Lower lobe of right lung (tissue), 2 donors: Measurements from ENCODE around the gene DUSP16. TPM values are rescaled to one million over a fixed set of nuclear protein-coding genes. Genes with fewer than 3 reads are reported as not detected.

Source experiments
- ATAC-seq, 2 donors: fragments of 200-7000 bp; cut with Tn5 transposase; one replicate each; pipeline ENCODE4 v1.9.1; 2020 to 2022; ENCODE audit warnings: mild to moderate bottlenecking in 2 of 2, moderate library complexity in 2 of 2
- DNase-seq: peaks from one replicate; pipeline ENCODE4 v3.0.0-alpha.2; 2020
- H3K27ac ChIP-seq: fragments of 200-600 bp; one replicate; pipeline ENCODE4 v1.8.0; 2022
- H3K27me3 ChIP-seq: fragments of 200-600 bp; one replicate; pipeline ENCODE4 v1.8.0; 2022; ENCODE audit warnings: low read depth
- H3K36me3 ChIP-seq: fragments of 200-600 bp; one replicate; pipeline ENCODE4 v1.8.0; 2022; ENCODE audit warnings: mild to moderate bottlenecking
- H3K4me1 ChIP-seq: fragments of 200-600 bp; one replicate; pipeline ENCODE4 v1.8.0; 2022
- H3K4me3 ChIP-seq: fragments of 200-600 bp; one replicate; pipeline ENCODE4 v1.8.0; 2022; ENCODE audit warnings: mild to moderate bottlenecking
- H3K9me3 ChIP-seq: fragments of 200-600 bp; one replicate; pipeline ENCODE4 v1.8.0; 2022
- CTCF ChIP-seq: fragments of 200-600 bp; IDR thresholded peaks from one replicate; pipeline ENCODE4 v1.8.0; 2022; ENCODE audit warnings: antibody characterized with exemption, mild to moderate bottlenecking
- intact Hi-C: fragments of 100-400 bp; cut with DNase I; formaldehyde crosslinking; loops from one replicate; pipeline ENCODE4 v1.11.0; 2022
- total RNA-seq: library from RNA; stranded (reverse); fragmentation: NEBNext Ultra II Directional; extraction: Animal tissue kit (Norgen Biotek cat#: 25700); gene quantifications from one replicate; pipeline ENCODE4 v1.2.1, GENCODE V29; 2021
- donor health status: DM: no; HTN: yes; CAD: no; lungs with severe emphysema.

The DUSP16 gene
- total RNA-seq, 1 donor from 2014 or later: 44.0 TPM

GRCh38 chr12:12549426-12549825 lies 13.2 kb downstream of the DUSP16 start:
- H3K27ac ChIP-seq: no peak overlapping the region
- no peak for TF ChIP-seq CTCF
- H3K4me3 ChIP-seq: no peak overlapping the region
- DNase-seq: no peak
- H3K36me3 ChIP-seq: no peaks in the 10 kb centered on the region
- ATAC-seq: no peak
- no peaks in the 10 kb centered on the region for H3K9me3 ChIP-seq
- H3K27me3 ChIP-seq: no peaks in the 10 kb centered on the region
- intact Hi-C loops: no loop called here
- no peaks in the 10 kb centered on the region for H3K4me1 ChIP-seq

- H3K9me3 ChIP-seq: no peaks in the 10 kb centered on the region
- intact Hi-C loops: no loop called here
These were observed 13.9 kb downstream of the DUSP16 start for GRCh38 chr12:12548713-12549112.

GRCh38 chr12:12546314-12546772 lies 16.3 kb downstream of the DUSP16 start:
- no peak for ATAC-seq
- H3K9me3 ChIP-seq: no peaks in the 10 kb centered on the region
- no peaks in the 10 kb centered on the region for H3K27me3 ChIP-seq
- DNase-seq: no peak
- no peak overlapping the region for H3K4me3 ChIP-seq
- H3K27ac ChIP-seq: no peak overlapping the region
- intact Hi-C loops: no loop called here
- H3K36me3 ChIP-seq: no peaks in the 10 kb centered on the region
- no peak for TF ChIP-seq CTCF
- no peaks in the 10 kb centered on the region for H3K4me1 ChIP-seq

More at GRCh38 chr12:12548713-12549112, 13.9 kb downstream of the DUSP16 start:
- TF ChIP-seq CTCF: no peak
- H3K27me3 ChIP-seq: no peaks in the 10 kb centered on the region
- no peak overlapping the region for H3K4me3 ChIP-seq
- DNase-seq (no peak), ATAC-seq (no peak)
- H3K27ac ChIP-seq: no peak overlapping the region
- no peaks in the 10 kb centered on the region for H3K36me3 ChIP-seq
- H3K4me1 ChIP-seq: no peaks in the 10 kb centered on the region

- no peak for TF ChIP-seq CTCF
- Histone ChIP-seq H3K27ac (no peak overlapping the region), H3K4me3 (no peak overlapping the region), H3K36me3 (no peaks in the 10 kb centered on the region), H3K9me3 (no peaks in the 10 kb centered on the region), H3K4me1 (peaks cover under 1% of the 10 kb centered on the region), H3K27me3 (no peaks in the 10 kb centered on the region)
- DNase-seq (no peak), ATAC-seq (no peak)
- intact Hi-C loops: no loop called here
These were observed 18.7 kb downstream of the DUSP16 start for GRCh38 chr12:12543959-12544358.

GRCh38 chr12:12542964-12543363 lies 19.7 kb downstream of the DUSP16 start:
- no peak for DNase-seq
- Histone ChIP-seq H3K9me3 (no peaks in the 10 kb centered on the region), H3K27me3 (no peaks in the 10 kb centered on the region), H3K27ac (no peak overlapping the region), H3K4me3 (no peak overlapping the region), H3K36me3 (no peaks in the 10 kb centered on the region), H3K4me1 (peaks cover 11% of the 10 kb centered on the region)
- TF ChIP-seq CTCF: no peak
- ATAC-seq: peak; percentile 44 to 46
- intact Hi-C loops: no loop called here

DNA sequence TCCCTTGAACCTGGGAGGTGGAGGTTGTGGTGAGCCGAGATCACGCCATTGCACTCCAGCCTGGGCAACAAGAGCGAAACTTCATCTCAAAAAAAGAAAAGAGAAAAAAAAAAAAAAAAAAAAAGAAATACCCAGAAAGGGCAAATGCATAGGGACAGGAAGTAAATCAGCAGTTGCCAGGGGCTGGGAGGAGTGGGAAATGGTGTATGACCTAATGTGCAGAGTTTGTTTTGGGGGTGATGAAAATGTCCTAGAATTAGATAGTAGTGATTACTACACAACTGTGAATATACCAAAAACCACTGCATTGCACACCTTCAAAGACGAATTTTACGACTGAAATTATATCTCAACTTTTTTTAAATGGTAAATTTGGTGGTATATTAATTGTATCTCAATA lies 20.4 kb downstream of the DUSP16 start:
- ATAC-seq: no peak
- intact Hi-C loops: no loop called here

More for the DNA sequence above, 20.4 kb downstream of the DUSP16 start:
- no peaks in the 10 kb centered on the region for H3K36me3 ChIP-seq
- no peaks in the 10 kb centered on the region for H3K27me3 ChIP-seq
- no peaks in the 10 kb centered on the region for H3K9me3 ChIP-seq
- no peak overlapping the region for H3K27ac ChIP-seq
- H3K4me3 ChIP-seq: no peak overlapping the region
- no peak for TF ChIP-seq CTCF
- DNase-seq: no peak
- H3K4me1 ChIP-seq: peaks cover 14% of the 10 kb centered on the region
